ENCODE measurements around the gene SENP5. TPM values are rescaled to one million over a fixed set of nuclear protein-coding genes. Genes with fewer than 3 reads are reported as not detected.

SENP5 gene
- total and polyA plus RNA-seq, 9 of the 15 experiments (the other 6 are each of a cell fraction or from before 2014, with no cell fraction given), result 18.3 to 59.7 (median 35.8) TPM

DNA sequence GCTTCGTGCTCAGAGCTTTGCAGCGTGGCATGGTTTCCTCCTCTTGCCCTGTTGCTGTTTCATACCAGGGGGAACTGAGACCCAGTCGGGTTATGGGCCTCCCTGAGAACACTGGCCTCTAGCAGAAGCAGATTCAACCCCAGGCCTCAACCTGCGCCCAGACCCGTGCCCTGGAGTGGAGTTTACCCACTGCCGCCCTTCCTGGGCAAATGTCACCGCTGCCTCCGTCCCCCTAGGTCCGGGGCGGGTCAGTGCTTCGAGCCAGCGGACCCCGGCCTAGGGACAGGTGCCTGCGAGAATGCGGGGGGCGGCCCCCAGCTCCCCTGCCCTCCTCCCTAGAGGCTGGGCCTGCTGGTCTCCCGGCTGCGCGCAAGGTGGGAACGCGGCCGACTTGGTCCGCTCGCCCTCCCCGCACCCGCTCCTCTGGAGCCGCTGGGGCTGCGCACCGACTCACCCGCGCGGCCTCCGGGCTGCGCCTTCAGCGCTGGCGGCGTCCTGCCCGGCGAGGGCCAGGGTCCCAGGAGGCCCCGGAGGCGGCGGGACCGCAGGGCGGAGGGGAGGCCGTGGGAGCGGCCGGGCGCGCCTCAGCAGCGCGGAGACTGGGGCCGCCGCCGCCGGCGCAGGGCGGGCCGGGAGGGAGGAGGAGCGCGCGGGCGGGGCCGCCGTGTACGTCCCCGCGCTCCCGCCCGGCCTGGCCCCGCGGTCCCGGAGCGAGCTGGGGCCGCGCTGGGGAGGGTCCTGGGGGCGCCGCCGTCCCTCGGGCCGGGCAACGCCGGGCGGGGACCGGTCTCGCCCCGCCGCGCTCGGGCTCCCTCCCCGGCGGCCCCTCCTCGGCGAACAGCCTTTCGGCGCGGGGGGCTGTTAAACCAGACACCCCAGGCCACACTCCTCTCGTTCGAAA lies 100.8 kb downstream of the SENP5 start, which contains the start of gene PIGZ (continued):
- TF ChIP-seq HNRNPLL (IDR thresholded peaks at IDR 0.05; ENCODE audit: low read depth, low read length, poor library complexity, severe bottlenecking) (peak; percentile 79), FOSL1 (tag; conservative IDR thresholded peaks at IDR 0.05) (no peak; the same call in 1 of the 2 replicates), NFIC (IDR thresholded peaks at IDR 0.05) (no peak), ZFX (CRISPR knock-in tag; IDR thresholded peaks at IDR 0.05) (peak; percentile 83), IFI16 (CRISPR knock-in tag; IDR thresholded peaks at IDR 0.05) (no peak), PHTF2 (CRISPR knock-in tag; IDR thresholded peaks at IDR 0.05) (no peak), NFATC3 (IDR thresholded peaks at IDR 0.05) (no peak), TEAD2 (tag; IDR thresholded peaks at IDR 0.05) (no peak), ZNF347 (CRISPR knock-in tag; IDR thresholded peaks at IDR 0.05; ENCODE audit: low read depth) (no peak), MCM3 (IDR thresholded peaks at IDR 0.05) (no peak), ZNF121 (CRISPR knock-in tag; conservative IDR thresholded peaks at IDR 0.05) (no peak), CBX2 (IDR thresholded peaks at IDR 0.05; ENCODE audit: insufficient read depth, low read length, poor library complexity, severe bottlenecking) (no peak), ZNF699 (CRISPR knock-in tag; IDR thresholded peaks at IDR 0.05; ENCODE audit: insufficient replicate concordance) (no peak), RBBP5 (IDR thresholded peaks at IDR 0.05; ENCODE audit: borderline replicate concordance, insufficient read depth, low read length, poor library complexity, severe bottlenecking) (peak; percentile 74), XRCC3 (IDR thresholded peaks at IDR 0.05) (no peak), POLR2AphosphoS5 (IDR thresholded peaks at IDR 0.05; ENCODE audit: control insufficient read depth, insufficient read depth, low read depth, low read length) (0 out of 2 replicates have a peak, but pooled peaks have one; percentile 7)
- TF ChIP-seq, protein P1, sequence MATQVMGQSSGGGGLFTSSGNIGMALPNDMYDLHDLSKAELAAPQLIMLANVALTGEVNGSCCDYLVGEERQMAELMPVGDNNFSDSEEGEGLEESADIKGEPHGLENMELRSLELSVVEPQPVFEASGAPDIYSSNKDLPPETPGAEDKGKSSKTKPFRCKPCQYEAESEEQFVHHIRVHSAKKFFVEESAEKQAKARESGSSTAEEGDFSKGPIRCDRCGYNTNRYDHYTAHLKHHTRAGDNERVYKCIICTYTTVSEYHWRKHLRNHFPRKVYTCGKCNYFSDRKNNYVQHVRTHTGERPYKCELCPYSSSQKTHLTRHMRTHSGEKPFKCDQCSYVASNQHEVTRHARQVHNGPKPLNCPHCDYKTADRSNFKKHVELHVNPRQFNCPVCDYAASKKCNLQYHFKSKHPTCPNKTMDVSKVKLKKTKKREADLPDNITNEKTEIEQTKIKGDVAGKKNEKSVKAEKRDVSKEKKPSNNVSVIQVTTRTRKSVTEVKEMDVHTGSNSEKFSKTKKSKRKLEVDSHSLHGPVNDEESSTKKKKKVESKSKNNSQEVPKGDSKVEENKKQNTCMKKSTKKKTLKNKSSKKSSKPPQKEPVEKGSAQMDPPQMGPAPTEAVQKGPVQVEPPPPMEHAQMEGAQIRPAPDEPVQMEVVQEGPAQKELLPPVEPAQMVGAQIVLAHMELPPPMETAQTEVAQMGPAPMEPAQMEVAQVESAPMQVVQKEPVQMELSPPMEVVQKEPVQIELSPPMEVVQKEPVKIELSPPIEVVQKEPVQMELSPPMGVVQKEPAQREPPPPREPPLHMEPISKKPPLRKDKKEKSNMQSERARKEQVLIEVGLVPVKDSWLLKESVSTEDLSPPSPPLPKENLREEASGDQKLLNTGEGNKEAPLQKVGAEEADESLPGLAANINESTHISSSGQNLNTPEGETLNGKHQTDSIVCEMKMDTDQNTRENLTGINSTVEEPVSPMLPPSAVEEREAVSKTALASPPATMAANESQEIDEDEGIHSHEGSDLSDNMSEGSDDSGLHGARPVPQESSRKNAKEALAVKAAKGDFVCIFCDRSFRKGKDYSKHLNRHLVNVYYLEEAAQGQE (IDR thresholded peaks at IDR 0.05; ENCODE audit: borderline replicate concordance), result 0 out of 2 replicates have a peak, but pooled peaks have one; percentile 8
- TF ChIP-seq, protein P1 (CRISPR knock-in tag; IDR thresholded peaks at IDR 0.05; ENCODE audit: low read depth), result no peak; the same call in 1 of the 2 replicates
- TF ChIP-seq, protein P2, sequence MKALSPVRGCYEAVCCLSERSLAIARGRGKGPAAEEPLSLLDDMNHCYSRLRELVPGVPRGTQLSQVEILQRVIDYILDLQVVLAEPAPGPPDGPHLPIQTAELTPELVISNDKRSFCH (CRISPR knock-in tag; IDR thresholded peaks at IDR 0.05), result no peak
- TF ChIP-seq, protein P2 (tag; IDR thresholded peaks at IDR 0.05), result no peak

Measured in K562 (cell line).